A549 (cell line): ENCODE data around the gene CASP9. TPM values are rescaled to one million over a fixed set of nuclear protein-coding genes. Genes with fewer than 3 reads are reported as not detected.

Source experiments
- ATAC-seq, 2 experiments: fragments of 200-7000 bp in 1 of 2; fragments of >200 bp in 1 of 2; cut with Nextera tagmentation in 1 of 2; cut with Tn5 transposase in 1 of 2; 3 replicates each; pipeline versions ENCODE4 v1.8.0 to v1.9.1; 2018 to 2020; ENCODE audit warnings: mild to moderate bottlenecking in 1 of 2, moderate library complexity in 1 of 2
- CTCF ChIA-PET: fragments of 300-600 bp; sonication (Branson Sonifier 250); formaldehyde crosslinking; extraction: SDS; loops from one replicate; lab custom pipeline; 2021; ENCODE audit warnings: antibody characterized with exemption, inconsistent platforms; lab: Yijun Ruan, JAX
- POLR2A ChIA-PET: fragments of 350-600 bp; formaldehyde crosslinking; extraction: SDS; loops from one replicate; lab custom pipeline; 2021; ENCODE audit warnings: antibody characterized with exemption, inconsistent platforms; lab: Yijun Ruan, JAX
- DNase-seq, 2 experiments: peaks; one replicate each; pipeline versions ENCODE4 v3.0.0 to v3.0.0-alpha.2; 2011 to 2016; ENCODE audit warnings: low read depth in 1 of 2, low spot score in 1 of 2
- FAIRE-seq: peaks from 2 replicates; lab custom pipeline; 2011; peaks lifted over from hg19 to GRCh38; lab: Jason Lieb, UNC
- H3K27ac ChIP-seq, 2 experiments: fragments of >200 bp; sonication (Bioruptor Twin); formaldehyde crosslinking; 3 replicates each; pipeline ENCODE4 v1.5.1; 2016 to 2017
- H3K4me1 ChIP-seq: fragments of >200 bp; sonication (Bioruptor Twin); formaldehyde crosslinking; 3 replicates; pipeline ENCODE4 v1.6.1; 2016
- H3K4me2 ChIP-seq: fragments of >200 bp; sonication (Bioruptor Twin); formaldehyde crosslinking; 3 replicates; pipeline ENCODE4 v1.6.1; 2016
- H3K4me3 ChIP-seq: fragments of >200 bp; sonication (Bioruptor Twin); formaldehyde crosslinking; 3 replicates; pipeline ENCODE4 v1.5.1; 2016
- H3K9me3 ChIP-seq: fragments of >200 bp; sonication (Bioruptor Twin); formaldehyde crosslinking; 3 replicates; pipeline ENCODE4 v1.6.1; 2016
- BHLHE40 ChIP-seq: IDR thresholded peaks from 2 replicates; pipeline ENCODE4 v1.6.1; 2012; ENCODE audit warnings: low read depth, low read length, inconsistent platforms
- CEBPB ChIP-seq, 2 experiments: fragments of >200 bp in 1 of 2; sonication (Bioruptor Twin) in 1 of 2; formaldehyde crosslinking in 1 of 2; IDR thresholded peaks; 2 replicates each; pipeline ENCODE4 v1.6.1; 2012 to 2016
- CHD4 ChIP-seq: fragments of 200-600 bp; sonication (generic); IDR thresholded peaks from 2 replicates; pipeline ENCODE4 v1.6.1; 2016; ENCODE audit warnings: antibody characterized with exemption, mild to moderate bottlenecking, borderline replicate concordance
- CTCF ChIP-seq: fragments of >200 bp; sonication (Bioruptor Twin); formaldehyde crosslinking; IDR thresholded peaks from 3 replicates; pipeline ENCODE4 v1.5.1; 2016
- EP300 ChIP-seq, 2 experiments: fragments of >200 bp; sonication (Bioruptor Twin); formaldehyde crosslinking; IDR thresholded peaks; 2 replicates in 1 of 2; 3 replicates in 1 of 2; pipeline ENCODE4 v1.6.1; 2016 to 2017
- FOSL2 ChIP-seq, 2 experiments: fragments of 450-650 bp in 1 of 2; fragments of >200 bp in 1 of 2; sonication (Bioruptor Twin) in 1 of 2; formaldehyde crosslinking; IDR thresholded peaks; 2 replicates each; pipeline versions ENCODE4 v1.5.0 to v1.6.1; 2016 to 2020; ENCODE audit warnings: mild to moderate bottlenecking in 1 of 2, moderate library complexity in 1 of 2
- HES2 ChIP-seq: fragments of >200 bp; sonication (Bioruptor Twin); formaldehyde crosslinking; IDR thresholded peaks from 2 replicates; pipeline ENCODE4 v1.6.1; 2016
- HMGXB4 ChIP-seq: fragments of 250-450 bp; sonication (Bioruptor Pico); IDR thresholded peaks from 2 replicates; pipeline ENCODE4 v1.5.0; 2021; ENCODE audit warnings: mild to moderate bottlenecking, moderate library complexity, borderline replicate concordance
- HOXB5 ChIP-seq: fragments of 250-450 bp; sonication (Bioruptor Pico); IDR thresholded peaks from 2 replicates; pipeline ENCODE4 v1.5.0; 2020; ENCODE audit warnings: mild to moderate bottlenecking, moderate library complexity
- JUN ChIP-seq, 2 experiments: fragments of >200 bp; sonication (Bioruptor Twin); formaldehyde crosslinking; IDR thresholded peaks; 2 replicates in 1 of 2; 3 replicates in 1 of 2; pipeline ENCODE4 v1.6.1; 2016 to 2017
- KDM5A ChIP-seq: fragments of 200-600 bp; sonication (generic); IDR thresholded peaks from 2 replicates; pipeline ENCODE4 v1.6.1; 2016; ENCODE audit warnings: antibody characterized with exemption, mild to moderate bottlenecking
- MAFK ChIP-seq: fragments of 450-650 bp; IDR thresholded peaks from 2 replicates; pipeline ENCODE4 v1.6.1; 2014; ENCODE audit not compliant: partially characterized antibody
- MAX ChIP-seq: IDR thresholded peaks from 2 replicates; pipeline ENCODE4 v1.6.1; 2012
- NR3C1 ChIP-seq: fragments of >200 bp; sonication (Bioruptor Twin); formaldehyde crosslinking; IDR thresholded peaks from 3 replicates; pipeline ENCODE4 v1.6.1; 2017
- PBX3 ChIP-seq: IDR thresholded peaks from 2 replicates; pipeline ENCODE4 v1.6.1; 2012
- RAD21 ChIP-seq, 2 experiments: fragments of >200 bp in 1 of 2; sonication (Bioruptor Twin) in 1 of 2; formaldehyde crosslinking in 1 of 2; IDR thresholded peaks in 1 of 2; conservative IDR thresholded peaks in 1 of 2; 2 replicates in 1 of 2; 3 replicates in 1 of 2; pipeline ENCODE4 v1.6.1; 2012 to 2018; ENCODE audit warnings: inconsistent platforms in 1 of 2
- RFX5 ChIP-seq: fragments of 450-650 bp; IDR thresholded peaks from 2 replicates; pipeline ENCODE4 v1.7.1; 2014; ENCODE audit warnings: antibody characterized with exemption, mild to moderate bottlenecking, moderate library complexity
- RNF2 ChIP-seq: fragments of 200-600 bp; sonication (generic); IDR thresholded peaks from 2 replicates; pipeline ENCODE4 v1.6.1; 2016; ENCODE audit warnings: low read depth, mild to moderate bottlenecking, antibody characterized with exemption, moderate library complexity, borderline replicate concordance
- SMC3 ChIP-seq: fragments of >200 bp; sonication (Bioruptor Twin); formaldehyde crosslinking; IDR thresholded peaks from 3 replicates; pipeline ENCODE4 v1.6.1; 2018; ENCODE audit warnings: inconsistent platforms
- ZFP36 ChIP-seq: fragments of 450-650 bp; IDR thresholded peaks from 2 replicates; pipeline ENCODE4 v1.6.1; 2014; ENCODE audit warnings: borderline replicate concordance; ENCODE audit not compliant: partially characterized antibody
- WGBS: methylation state at CpG from one replicate; pipeline ENCODE4 v1.1.6; 2017; ENCODE audit errors: missing lambda C conversion rate; 5-methylcytosine and 5-hydroxymethylcytosine counted together
- polyA plus RNA-seq, 4 experiments: library from polyadenylated mRNA; depleted of rRNA in 3 of 4; stranded (reverse); fragments of >200 nt; fragmentation: RNase III in 1 of 4; extraction: RNeasy Plus Mini Kit Qiagen cat#74134 plus additional on column Dnase treatment in 1 of 4; gene quantifications; 2 replicates in 3 of 4; 3 replicates in 1 of 4; pipeline ENCODE4 v1.2.3, GENCODE V29; 2011 to 2017

CASP9 gene
- polyA plus RNA-seq, 2 of the 4 experiments (the other 2 are of a cell fraction), result 11.0 to 16.1 TPM

- CTCF ChIA-PET, result no interaction called here
Observed at GRCh38 chr1:15456313-15456954, 67.6 kb downstream of the CASP9 start, which contains the start of gene CELA2A. TSS of gene CELA2A (plus strand) at chr1:15456732. CDS start at chr1:15456754, 22 bp downstream.

GRCh38 chr1:15455522-15455921 lies 68.5 kb downstream of the CASP9 start:
- TF ChIP-seq FOSL2 (IDR thresholded peaks at IDR 0.05) (no peak), FOSL2 (CRISPR knock-in tag; IDR thresholded peaks at IDR 0.05) (no peak), PBX3 (no peak), SMC3 (no peak), BHLHE40 (no peak), ZFP36 (no peak), HOXB5 (CRISPR knock-in tag) (no peak), KDM5A (no peak), CEBPB (IDR thresholded peaks at IDR 0.05) (no peak), NR3C1 (no peak), MAX (no peak), JUN (IDR thresholded peaks at IDR 0.05) (no peak), HMGXB4 (CRISPR knock-in tag) (no peak)
- no peaks in the 10 kb centered on the region for H3K9me3 ChIP-seq
- H3K4me1 ChIP-seq, result 0 out of 3 replicates have a peak, but pooled peaks cover 2% of the 10 kb centered on the region
- CTCF ChIA-PET, result no interaction called here
- FAIRE-seq, result no peak
- no peak overlapping the region for H3K4me2 ChIP-seq
- H3K27ac ChIP-seq, result no peak overlapping the region
- no peak overlapping the region for H3K4me3 ChIP-seq
- POLR2A ChIA-PET, result no interaction called here
- 88% methylated on average over 4 of the region's 6 CpGs for WGBS
- no peak for DNase-seq
- ATAC-seq, result no peak

More at GRCh38 chr1:15456313-15456954, 67.6 kb downstream of the CASP9 start, which contains the start of gene CELA2A:
- no peak within 1 kb of the TSS for H3K27ac ChIP-seq
- TF ChIP-seq MAFK (no peak), HES2 (no peak), RFX5 (no peak), RAD21 (conservative IDR thresholded peaks at IDR 0.05 in 1 of 2, IDR thresholded peaks at IDR 0.05 in 1 of 2) (no peak), CTCF (no peak), EP300 (IDR thresholded peaks at IDR 0.05) (no peak), RNF2 (no peak), SMC3 (no peak), CHD4 (no peak)
- no peak within 1 kb of the TSS for H3K4me2 ChIP-seq
- ATAC-seq, result no peak
- DNase-seq, result no peak
- 89% methylated on average over 8 of the region's 8 CpGs for WGBS
- POLR2A ChIA-PET, result no interaction called here
- H3K4me1 ChIP-seq, result 0 out of 3 replicates have a peak, but pooled peaks cover 2% of the 10 kb centered on the region
- H3K4me3 ChIP-seq, result no peak within 1 kb of the TSS
- no peak for FAIRE-seq
- H3K9me3 ChIP-seq, result no peaks in the 10 kb centered on the region
